HG02678 (cell line): ENCODE measurements around the gene GFOD2.
"Not testable (repeated sequence)": the region's sequence is repeated elsewhere in the genome, so short reads cannot be mapped to it uniquely, and the experiment has no call there.

Experiments used
- ATAC-seq: cut with Tn5 transposase; IDR thresholded peaks from one replicate; pipeline ENCODE4 v1.9.1; 2021; ENCODE audit warnings: mild to moderate bottlenecking, moderate library complexity; ENCODE audit not compliant: unreplicated experiment

GFOD2 gene, protein sequence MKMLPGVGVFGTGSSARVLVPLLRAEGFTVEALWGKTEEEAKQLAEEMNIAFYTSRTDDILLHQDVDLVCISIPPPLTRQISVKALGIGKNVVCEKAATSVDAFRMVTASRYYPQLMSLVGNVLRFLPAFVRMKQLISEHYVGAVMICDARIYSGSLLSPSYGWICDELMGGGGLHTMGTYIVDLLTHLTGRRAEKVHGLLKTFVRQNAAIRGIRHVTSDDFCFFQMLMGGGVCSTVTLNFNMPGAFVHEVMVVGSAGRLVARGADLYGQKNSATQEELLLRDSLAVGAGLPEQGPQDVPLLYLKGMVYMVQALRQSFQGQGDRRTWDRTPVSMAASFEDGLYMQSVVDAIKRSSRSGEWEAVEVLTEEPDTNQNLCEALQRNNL

DNA sequence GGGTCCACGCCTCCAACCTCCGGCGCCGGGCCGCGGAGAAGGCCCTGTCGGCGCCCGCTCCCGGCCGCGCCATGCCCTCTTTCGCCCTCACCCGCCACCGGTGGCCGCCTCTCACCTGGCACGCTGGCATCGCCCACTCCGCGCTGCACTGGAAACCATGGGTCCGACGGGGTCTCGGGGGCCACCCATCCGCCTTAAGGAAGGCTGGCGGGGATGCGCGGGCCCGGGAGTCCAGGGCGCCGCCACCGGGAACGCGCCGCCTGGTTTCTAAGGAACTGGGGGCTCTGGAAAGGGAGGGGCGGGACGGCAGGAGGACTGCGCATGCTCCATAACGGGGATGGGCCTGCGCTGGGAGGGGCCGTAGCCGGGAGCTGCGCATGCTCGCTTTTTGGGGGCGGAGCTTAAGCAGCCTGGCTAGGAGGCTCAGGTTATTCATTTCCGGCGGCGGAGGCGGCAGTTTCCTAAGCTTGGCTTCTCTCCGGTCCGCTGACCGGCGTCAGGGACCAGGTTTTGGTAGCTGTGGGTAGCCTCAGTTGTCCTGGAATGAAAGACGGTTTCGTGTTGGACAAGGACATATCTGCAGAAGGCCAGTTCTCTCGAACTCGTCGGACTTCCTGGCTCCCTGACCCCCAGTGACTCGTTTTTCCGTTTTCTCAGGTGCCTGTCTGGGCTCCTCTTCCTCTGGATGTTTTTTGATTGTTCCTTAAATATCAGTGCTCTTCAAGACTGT is at the start of gene GFOD2:
Gene GFOD2, minus strand, starts transcription at position 269 of the 730 bp plus-strand sequence. CDS start 33,601 bp downstream, outside the sequence.
- peak; percentile 88 for ATAC-seq

DNA sequence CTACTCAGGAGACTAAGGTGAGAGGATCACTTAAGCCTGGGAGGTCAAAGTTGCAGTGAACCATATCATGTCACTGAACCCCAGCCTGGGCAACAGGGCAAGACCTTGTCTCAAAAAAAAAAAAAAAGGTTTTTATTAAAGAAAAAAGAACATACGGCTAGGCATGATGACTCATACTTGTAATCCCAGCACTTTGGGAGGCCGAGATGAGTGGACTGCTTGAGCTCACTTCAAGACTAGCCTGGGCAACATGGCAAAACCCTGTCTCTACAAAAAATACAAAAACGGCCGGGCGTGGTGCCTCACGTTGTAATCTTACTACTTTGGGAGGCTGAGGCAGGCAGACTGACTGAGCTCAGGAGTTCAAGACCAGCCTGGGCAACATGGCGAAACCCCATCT is 48.8 kb upstream of the GFOD2 start:
- no peak for ATAC-seq

DNA sequence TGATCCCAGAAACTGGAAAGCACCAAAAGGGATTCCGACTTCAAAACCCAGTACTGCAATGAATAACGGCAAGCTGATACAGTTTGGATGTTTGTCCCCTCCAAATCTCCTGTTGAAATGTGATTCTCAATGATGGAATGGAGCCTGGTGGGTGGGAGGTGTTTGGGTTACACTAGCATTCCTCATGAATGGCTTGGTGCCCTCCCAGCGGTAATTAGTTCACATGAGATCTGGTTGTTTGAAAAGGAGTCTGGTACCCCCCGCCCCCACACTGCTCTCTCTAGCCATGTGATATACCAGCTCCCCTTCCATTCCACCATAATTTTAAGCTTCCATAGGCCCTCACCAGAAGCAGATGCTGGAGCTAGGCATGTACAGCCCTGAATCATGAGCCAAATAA is 47.2 kb upstream of the GFOD2 start:
- no peak for ATAC-seq

DNA sequence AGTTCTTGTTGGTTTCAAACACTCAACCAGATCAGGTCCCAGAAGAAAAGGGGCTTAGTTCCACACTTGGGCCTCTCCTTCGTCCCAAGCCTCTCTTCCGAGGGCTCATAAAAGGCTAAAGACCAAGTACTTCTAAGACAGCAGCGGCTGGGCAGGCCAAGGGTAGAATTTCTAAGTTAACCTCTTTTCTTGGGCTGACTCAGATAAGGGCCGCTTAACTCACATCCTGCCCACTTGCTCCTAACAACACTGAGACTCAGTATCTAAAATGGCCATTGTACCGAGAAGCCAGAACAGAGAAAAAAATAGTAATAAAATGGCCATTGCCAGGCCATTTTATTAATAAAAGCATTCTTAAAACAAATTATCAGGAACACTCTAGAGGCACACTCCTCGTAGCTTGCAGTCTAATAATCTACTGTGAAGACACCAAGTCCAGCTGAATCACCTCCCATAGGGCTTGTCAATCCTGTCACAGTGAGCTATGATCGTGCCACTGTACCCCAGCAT is 45.1 kb upstream of the GFOD2 start:
- ATAC-seq: no peak

DNA sequence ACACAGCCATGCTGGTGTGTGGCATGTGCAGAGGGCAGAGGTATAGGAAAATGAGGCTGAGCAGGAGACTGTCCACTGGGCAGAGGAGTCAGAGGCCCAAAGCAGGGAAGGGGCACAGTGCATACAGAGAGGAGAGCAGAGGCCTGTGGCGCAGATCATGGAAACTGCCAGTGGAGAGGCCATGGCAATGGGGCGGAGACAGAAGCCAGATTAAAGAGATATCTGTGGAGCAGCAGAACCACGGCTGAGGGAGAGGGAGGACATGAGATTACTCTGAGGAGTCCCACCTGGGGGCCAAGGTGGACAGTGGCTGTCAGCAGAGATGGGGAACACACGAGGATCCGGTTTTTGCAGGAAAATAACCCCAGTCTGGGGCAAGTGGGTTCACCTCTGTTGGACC is 44.0 kb upstream of the GFOD2 start:
- ATAC-seq: no peak

DNA sequence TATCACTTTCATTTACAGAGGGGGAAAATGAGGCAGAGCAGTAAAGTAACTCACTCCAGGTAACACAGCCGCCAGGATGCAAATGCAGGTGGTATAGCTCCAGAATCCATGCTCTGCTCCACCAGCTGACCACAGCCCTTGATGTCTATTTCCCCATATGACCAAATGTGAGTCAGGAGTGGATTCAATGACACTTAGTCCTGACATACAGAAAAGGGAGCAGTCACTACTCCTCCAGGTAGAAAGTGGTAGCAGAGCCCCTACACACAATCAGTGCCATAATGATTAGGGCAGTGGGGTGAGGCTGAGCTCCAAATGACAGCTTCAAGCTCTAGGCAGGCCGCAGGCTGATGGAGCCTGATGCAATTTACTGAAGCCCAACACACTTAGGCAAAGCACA is 43.3 kb upstream of the GFOD2 start:
- no peak for ATAC-seq

DNA sequence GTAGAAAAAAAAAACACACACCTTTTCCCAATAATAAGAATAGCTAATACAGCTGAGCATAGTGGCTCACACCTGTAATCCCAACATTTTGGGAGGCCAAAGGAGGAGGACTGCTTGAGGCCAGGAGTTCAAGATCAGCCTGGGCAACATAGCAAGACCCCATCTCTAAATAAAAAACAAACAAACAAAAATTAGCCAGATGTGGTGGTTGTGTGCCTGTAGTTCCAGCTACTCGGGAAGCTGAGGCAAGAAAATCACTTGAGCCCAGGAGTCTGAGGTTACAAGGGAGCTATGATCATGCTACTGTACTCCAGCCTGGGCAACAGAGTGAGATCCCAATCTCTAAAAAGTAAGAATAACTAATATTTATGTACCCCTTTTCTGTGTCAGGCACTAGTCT is 42.8 kb upstream of the GFOD2 start:
- no peak for ATAC-seq

DNA sequence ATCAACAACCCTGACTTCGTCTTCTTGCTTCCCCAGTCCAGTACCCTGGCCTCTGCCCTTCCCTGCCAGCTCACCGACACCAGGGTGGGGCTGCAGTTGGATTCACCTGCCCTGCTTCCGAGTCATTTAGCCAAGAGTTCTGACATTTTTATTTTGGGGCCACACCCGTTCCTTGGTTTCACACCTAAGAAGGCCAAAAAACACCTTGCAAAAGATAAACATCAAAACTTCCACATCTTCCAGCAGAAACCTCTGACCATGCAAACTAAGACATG is 41.8 kb upstream of the GFOD2 start:
- no peak for ATAC-seq

DNA sequence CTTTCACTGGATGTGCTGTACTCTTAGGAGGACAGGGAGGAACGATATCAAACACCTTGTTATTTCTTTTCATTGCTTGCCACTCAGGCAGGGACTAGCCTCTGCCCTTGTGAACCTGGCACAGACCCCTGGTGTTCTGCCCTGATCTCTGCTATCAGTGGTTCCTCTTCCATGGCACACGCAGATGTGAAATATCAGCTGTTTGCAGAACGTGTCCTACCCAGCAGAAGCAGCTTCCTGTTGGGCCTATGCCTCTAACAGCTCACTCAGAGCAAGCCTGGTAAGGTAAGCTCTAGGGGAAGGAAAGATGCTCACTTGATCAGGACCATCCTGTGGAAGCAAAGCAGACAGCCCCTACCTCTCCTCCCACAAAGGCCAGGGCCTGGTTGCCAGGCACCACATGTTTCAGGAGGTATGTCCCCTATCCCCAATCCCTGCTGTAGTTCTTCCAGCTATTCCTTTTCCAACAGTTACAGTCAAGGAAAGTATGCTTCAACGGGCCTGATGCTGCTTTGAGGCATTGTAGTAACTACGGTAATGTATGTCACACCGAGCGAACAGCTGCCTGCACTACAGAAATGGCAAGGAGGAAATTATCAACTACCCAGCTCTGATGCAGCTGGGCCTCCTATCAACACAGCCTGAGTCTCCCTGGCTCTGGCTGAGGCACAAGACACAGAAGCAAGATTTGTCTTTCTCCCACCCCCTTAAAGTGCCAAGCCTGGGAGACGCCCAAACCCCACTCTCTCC is 41.3 kb upstream of the GFOD2 start:
- no peak for ATAC-seq

DNA sequence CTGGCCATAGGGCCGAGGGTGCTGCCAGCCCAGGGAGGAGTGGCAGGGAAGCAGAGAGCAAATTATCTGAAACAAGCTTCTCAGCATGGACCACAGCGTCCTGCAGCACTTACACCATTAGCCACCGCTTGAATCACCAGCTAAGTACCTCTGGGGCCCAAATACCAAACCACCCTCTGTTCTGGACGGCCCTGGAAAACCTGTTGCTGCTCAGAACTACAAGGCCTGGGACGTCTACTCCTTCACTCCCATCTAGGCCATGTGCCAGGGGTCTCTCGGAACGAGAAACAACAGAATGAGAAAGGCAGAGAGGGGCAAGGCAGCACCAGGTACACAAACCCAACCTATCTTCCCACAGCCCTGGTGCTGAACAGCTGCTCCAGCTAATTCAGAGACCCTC is 39.9 kb upstream of the GFOD2 start:
- no peak for ATAC-seq

DNA sequence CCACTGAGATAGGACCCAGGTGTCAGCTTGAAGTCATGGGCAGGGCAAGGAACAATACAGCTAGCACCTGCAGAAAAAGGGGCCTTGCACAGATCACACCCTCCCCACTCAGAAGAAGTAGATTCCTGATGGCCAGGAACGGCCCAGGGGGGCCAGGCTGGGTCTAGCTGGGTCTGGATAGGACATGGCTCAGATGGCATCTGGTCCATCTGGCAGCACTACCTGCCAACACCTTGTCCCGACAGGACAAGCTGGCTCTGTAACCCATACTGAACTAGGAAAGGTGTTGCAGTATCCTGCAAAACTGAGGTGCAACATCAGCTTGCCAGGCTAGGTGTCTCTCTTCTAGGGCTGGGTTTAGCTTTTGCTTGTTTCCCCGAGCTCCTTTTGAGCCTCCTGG is 38.9 kb upstream of the GFOD2 start:
- ATAC-seq: no peak

DNA sequence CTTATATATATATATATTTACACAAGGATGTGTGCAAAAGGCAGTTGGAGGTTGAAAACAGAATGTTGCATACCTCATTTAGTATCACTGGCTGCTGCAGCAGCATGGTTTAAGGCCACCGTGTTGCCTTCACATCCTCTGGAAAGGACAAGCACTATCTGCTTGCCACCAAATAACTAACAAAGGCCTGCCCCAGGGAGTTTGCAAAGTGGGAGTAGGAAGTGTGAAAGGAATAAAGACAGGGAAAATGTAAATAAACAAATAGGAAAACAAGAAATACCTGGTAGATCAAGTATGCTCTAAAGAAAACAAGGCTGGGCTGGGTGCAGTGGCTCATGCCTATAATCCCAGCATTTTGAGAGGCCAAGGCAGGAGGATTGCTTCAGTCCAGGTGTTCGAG is 33.5 kb upstream of the GFOD2 start:
- ATAC-seq: no peak

DNA sequence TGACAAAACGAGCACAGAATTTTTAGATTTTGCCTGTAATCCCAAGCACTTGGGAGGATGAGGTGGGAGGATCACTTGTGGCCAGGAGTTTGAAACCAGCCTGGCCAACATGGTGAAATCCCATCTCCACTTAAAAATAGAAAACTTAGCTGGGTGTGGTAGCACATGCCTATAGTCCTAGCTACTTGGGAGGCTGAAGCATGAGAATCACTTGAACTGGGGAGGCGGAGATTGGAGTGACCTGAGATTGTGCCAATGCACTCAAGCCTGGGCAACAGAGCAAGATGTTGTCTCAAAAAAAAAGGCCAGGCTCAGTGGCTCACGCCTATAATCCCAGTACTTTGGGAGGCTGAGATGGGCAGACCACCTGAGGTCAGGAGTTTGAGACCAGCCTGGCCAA is 32.2 kb upstream of the GFOD2 start:
- ATAC-seq: not testable (repeated sequence)

DNA sequence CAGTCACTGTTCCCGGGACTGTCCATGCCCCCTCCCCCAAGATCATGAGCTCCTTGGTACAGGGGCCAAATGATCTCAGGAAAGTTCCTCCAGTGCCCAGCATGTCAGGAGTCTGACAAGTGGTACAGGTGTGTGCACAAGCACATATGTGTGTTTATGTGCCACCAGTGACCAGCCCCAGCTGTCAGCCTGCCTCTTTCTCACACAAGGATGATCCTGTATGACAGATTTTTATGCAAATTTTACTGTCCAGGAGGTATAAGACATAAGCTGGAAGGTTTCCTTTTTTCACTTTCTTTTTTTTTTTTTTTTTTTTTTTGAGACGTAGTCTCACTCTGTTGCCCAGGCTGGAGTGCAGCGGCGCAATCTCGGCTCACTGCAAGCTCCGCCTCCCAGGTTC is 31.4 kb upstream of the GFOD2 start:
- no peak for ATAC-seq

DNA sequence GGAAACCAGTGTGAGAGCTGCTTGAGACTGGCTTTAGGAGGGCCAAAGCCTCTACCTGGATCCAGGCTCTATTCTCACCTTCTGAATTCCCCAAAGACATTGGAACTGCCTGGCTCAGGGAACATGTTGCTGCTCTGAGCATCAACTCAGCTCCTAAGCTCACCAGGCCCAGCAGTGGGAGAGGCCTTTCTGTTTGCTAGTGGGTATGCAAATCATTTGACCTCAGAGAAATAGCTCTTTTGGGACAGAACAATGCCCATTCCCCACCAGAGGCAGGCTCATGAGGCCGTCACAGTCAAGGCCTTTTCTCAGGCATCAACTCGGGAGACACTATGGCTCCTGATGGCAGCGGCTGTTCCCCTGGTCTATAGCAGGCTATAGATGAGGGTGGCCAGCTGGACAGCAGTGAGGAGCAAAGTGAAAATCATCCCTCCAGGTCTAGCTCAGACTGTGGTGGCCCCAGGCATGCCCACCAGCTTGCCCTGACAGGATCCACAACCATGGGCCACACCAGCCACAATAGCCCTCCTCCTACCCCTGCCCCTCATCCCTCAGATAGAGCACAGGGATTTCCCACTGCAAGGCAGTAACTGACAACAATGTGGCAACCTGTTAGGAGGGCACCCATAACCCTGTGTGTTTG is 30.4 kb upstream of the GFOD2 start:
- ATAC-seq: no peak

DNA sequence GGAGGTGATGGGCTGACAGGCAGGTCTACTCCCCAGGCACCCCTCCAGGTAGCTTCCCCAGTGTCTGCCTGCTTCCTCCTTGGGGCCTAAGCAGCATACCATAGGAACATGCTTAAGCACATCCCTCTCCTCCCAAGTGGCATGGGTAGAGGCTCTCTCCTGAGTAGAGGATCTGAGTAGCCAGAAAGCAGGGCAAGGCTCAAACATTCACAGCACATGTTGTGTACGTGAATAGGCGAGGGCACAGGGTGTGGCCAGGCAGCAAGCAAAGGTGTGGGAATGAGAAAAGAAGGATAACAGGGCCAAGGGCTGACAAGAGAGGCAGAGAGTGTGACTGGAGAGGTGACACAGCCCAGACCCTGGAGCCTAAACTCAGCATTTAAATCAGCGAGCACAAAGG is 29.7 kb upstream of the GFOD2 start:
- ATAC-seq: no peak

DNA sequence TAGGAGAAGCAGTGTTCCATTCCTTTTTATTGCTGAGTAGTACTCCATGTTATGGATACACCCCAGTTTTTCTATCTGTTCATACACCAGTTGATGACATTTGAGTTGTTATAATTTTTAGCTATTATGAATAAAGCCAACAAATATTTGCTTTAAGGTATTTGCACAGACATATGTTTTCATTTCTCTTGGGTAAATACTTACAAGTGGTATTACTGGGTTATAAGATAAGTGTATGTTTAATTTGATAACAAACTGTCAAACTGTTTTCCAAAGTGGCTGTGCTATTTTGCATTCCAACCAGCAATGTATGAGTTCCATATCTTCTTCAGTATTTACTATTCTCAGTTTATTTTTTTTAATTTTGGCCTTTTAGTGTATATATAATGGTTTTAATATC is 27.7 kb upstream of the GFOD2 start:
- no peak for ATAC-seq

DNA sequence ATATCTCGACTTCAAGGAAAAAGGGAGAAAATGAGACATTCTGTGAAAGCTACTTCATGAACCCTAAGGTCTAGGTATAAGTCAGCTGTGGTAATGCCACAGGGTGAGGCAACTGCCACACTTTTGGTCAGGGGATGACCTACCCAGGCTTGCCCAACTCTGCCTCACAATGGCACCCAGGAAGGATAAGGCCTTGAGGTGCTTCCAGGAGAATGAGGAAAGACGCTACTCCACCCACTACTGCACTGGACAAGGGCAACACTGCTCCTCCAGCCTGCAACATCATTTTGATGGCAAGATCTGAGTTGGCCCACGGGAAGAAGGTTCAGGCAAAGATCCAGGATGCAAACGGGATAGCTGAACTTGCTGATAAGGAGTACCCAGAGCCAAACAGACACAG is 22.0 kb upstream of the GFOD2 start:
- no peak for ATAC-seq

DNA sequence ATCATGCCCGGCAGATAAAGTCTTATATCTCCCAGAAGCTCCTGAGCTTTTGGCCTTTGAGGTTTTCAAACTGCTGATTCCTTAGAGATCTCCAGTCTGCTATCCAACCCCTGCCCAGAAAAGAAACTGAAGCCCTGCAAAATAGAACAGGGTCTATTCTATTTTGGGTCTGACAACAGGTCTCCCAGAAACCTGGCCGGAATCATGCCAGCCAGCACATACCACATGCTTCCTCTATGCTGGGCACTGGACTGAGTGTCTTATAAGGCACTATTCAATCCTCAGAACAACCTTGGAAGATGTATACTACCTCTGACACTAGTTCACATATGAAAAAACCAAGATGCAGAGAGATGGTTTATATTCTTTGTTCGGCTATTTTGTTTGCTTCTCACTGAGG is 21.3 kb upstream of the GFOD2 start:
- no peak for ATAC-seq

DNA sequence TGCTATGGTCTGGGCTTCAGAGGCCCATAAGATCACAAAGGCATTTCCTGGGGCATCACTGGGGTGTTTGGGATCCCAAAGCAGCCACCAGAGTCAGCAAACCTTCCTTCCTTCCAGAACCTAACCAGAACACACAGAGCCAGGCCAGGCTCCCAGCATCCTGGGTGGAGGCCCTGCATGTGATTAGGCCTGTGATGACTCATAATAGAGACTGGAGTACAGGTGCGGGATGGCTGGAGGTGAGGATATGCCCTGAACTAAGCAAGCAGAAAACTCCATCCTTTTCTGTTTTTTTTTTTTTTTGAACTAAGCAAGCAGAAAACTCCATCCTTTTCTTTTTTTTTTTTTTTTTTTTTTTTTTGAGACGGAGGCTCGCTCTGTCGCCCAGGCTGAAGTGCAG is 17.7 kb upstream of the GFOD2 start:
- ATAC-seq: no peak

DNA sequence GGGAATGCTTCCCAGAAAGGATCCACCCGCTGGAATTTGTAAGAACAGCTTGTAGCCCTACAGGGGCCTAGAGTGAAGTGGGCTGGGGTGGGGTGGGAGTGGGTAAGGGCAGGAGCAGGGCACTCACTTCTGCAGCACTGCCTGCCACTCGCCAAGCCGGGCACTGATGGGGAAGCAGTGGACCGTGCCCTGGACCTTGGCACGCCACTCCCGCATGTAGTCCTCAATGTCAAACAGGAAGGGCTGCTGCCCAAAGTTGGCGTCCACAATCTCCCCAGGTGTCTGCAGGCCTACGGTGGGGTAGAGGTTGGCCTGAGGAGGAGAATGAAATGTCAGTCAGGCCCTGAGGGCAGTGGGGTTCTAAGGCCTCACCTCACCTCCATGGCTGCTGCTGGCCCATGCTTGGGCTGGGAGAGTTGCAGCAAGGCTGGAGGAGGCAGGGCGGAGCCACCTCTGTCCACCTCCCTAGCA is 15.7 kb upstream of the GFOD2 start:
- ATAC-seq: no peak
